CD4-positive, alpha-beta T cell (primary cell): Measurements from ENCODE around the gene DHRS4L2. TPM values are rescaled to one million over a fixed set of nuclear protein-coding genes. Genes with fewer than 3 reads are reported as not detected.
A peak's percentile ranks its signal among the peaks of the same experiment; 100 is the strongest.
"Not testable (repeated sequence)": the region's sequence is repeated elsewhere in the genome, so short reads cannot be mapped to it uniquely, and the experiment has no call there.

ENCODE experiments used
- ATAC-seq: fragments of 200-7000 bp; cut with Tn5 transposase; one replicate; pipeline ENCODE4 v1.10.0; 2022; ENCODE audit warnings: mild to moderate bottlenecking; ENCODE audit not compliant: poor library complexity
- CTCF ChIA-PET: fragments of 350-600 bp; sonication (Branson Sonifier 250); formaldehyde crosslinking; loops from one replicate; lab custom pipeline; 2021; ENCODE audit warnings: antibody characterized with exemption, inconsistent platforms; lab: Charles Lee
- POLR2A ChIA-PET: fragments of 350-600 bp; sonication (Branson Sonifier 250); formaldehyde crosslinking; loops from one replicate; lab custom pipeline; 2021; ENCODE audit warnings: antibody characterized with exemption, inconsistent platforms; lab: Charles Lee
- DNase-seq, 14 experiments: peaks; one replicate each; pipeline ENCODE4 v3.0.0-alpha.2; 2013 to 2020; ENCODE audit warnings: mixed read lengths in 2 of 14
- H3K27ac ChIP-seq, 2 donors: one replicate each; pipeline versions ENCODE4 v1.5.1 to v1.7.0; 2013; ENCODE audit warnings: low read length in 2 of 2, low read depth in 1 of 2, mild to moderate bottlenecking in 1 of 2
- H3K27me3 ChIP-seq, 2 experiments: 1 replicate in 1 of 2; 2 replicates in 1 of 2; pipeline versions ENCODE4 v1.6.1 to v1.7.0; 2013; ENCODE audit warnings: low read length in 2 of 2, control low read depth in 1 of 2, mild to moderate bottlenecking in 1 of 2, moderate library complexity in 1 of 2; ENCODE audit not compliant: insufficient read depth in 2 of 2, control insufficient read depth in 1 of 2
- H3K36me3 ChIP-seq: one replicate; pipeline ENCODE4 v1.6.1; 2013; ENCODE audit warnings: low read length, control low read depth; ENCODE audit not compliant: insufficient read depth
- H3K4me1 ChIP-seq: one replicate; pipeline ENCODE4 v1.6.1; 2013; ENCODE audit warnings: low read length, control low read depth; ENCODE audit not compliant: insufficient read depth
- H3K4me3 ChIP-seq: one replicate; pipeline ENCODE4 v1.5.1; 2013; ENCODE audit warnings: mild to moderate bottlenecking, low read length, moderate library complexity
- H3K9me3 ChIP-seq, 2 experiments: 1 replicate in 1 of 2; 2 replicates in 1 of 2; pipeline versions ENCODE4 v1.6.1 to v1.7.0; 2013; ENCODE audit warnings: low read length in 2 of 2, mild to moderate bottlenecking in 2 of 2, control low read depth in 1 of 2, moderate library complexity in 1 of 2; ENCODE audit not compliant: control insufficient read depth in 1 of 2, insufficient read depth in 1 of 2
- H3K27ac Mint-ChIP-seq: one replicate; pipeline ENCODE4 v1.8.0; 2020; ENCODE audit warnings: mixed read lengths
- H3K27me3 Mint-ChIP-seq: one replicate; pipeline ENCODE4 v1.8.0; 2021; ENCODE audit warnings: mixed read lengths
- H3K36me3 Mint-ChIP-seq: one replicate; pipeline ENCODE4 v1.8.0; 2021; ENCODE audit warnings: low read depth, mixed read lengths
- H3K4me1 Mint-ChIP-seq: one replicate; pipeline ENCODE4 v1.8.0; 2021; ENCODE audit warnings: low read depth, mixed read lengths
- H3K4me3 Mint-ChIP-seq: one replicate; pipeline ENCODE4 v1.8.0; 2020; ENCODE audit warnings: mild to moderate bottlenecking, mixed read lengths
- H3K9me3 Mint-ChIP-seq: one replicate; pipeline ENCODE4 v1.8.0; 2020; ENCODE audit warnings: mixed read lengths
- intact Hi-C, 2 experiments: fragments of 100-400 bp; cut with DNase I in 1 of 2; cut with micrococcal nuclease in 1 of 2; formaldehyde crosslinking; loops; one replicate each; pipeline versions ENCODE4 v1.15.1 to v1.9.0; 2023 to 2025; cut with DNase I, micrococcal nuclease
- total RNA-seq, 174 experiments: library from RNA in 2 of 174; stranded (reverse) in 2 of 174; gene quantifications; one replicate each; pipeline ENCODE4 v1.2.3 and lab custom pipeline; 2021 to 2026

DHRS4L2 gene
- total RNA-seq, 2 experiments from 2014 or later, result 8.3 to 8.7 TPM

GRCh38 chr14:23960899-23961298, 27.8 kb upstream of the DHRS4L2 start:
- H3K4me1 Mint-ChIP-seq, H3K4me3 Mint-ChIP-seq, DNase-seq, H3K36me3 ChIP-seq, H3K9me3 ChIP-seq, CTCF ChIA-PET, H3K27me3 Mint-ChIP-seq, H3K9me3 Mint-ChIP-seq, H3K4me3 ChIP-seq, H3K27ac ChIP-seq, intact Hi-C loops, ATAC-seq, POLR2A ChIA-PET, H3K36me3 Mint-ChIP-seq, H3K27me3 ChIP-seq, H3K4me1 ChIP-seq, H3K27ac Mint-ChIP-seq: not testable (repeated sequence)

DNA sequence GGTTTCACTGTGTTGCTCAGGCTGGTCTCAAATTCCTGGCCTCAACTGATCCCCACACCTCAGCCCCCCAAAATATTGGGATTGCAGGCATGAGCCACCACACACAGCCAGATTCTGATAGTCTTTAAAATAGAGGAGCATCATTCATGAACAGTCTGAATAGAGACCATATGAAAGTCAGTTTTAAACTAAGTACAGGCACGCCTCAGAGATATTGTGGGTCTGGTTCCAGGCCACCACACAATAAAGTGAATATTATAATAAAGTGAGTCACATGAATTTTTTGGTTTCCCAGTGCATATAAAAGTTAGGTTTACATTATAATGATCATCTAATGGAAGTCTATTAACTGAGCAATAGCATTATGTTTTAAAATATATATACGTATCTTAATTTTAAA, 27.0 kb upstream of the DHRS4L2 start:
- H3K4me3 Mint-ChIP-seq, ATAC-seq, POLR2A ChIA-PET, H3K9me3 Mint-ChIP-seq, DNase-seq, intact Hi-C loops, H3K27me3 ChIP-seq, H3K27ac Mint-ChIP-seq, H3K4me1 Mint-ChIP-seq, H3K4me1 ChIP-seq, H3K36me3 Mint-ChIP-seq, H3K36me3 ChIP-seq, H3K9me3 ChIP-seq, H3K27me3 Mint-ChIP-seq, H3K4me3 ChIP-seq, CTCF ChIA-PET, H3K27ac ChIP-seq: not testable (repeated sequence)

GRCh38 chr14:23969130-23969480, 19.6 kb upstream of the DHRS4L2 start:
- H3K36me3 ChIP-seq, H3K27ac Mint-ChIP-seq, H3K4me1 ChIP-seq, H3K27me3 Mint-ChIP-seq, CTCF ChIA-PET, H3K27me3 ChIP-seq, H3K9me3 ChIP-seq, H3K4me3 ChIP-seq, H3K4me3 Mint-ChIP-seq, H3K4me1 Mint-ChIP-seq, H3K9me3 Mint-ChIP-seq, H3K27ac ChIP-seq, H3K36me3 Mint-ChIP-seq, POLR2A ChIA-PET, ATAC-seq, DNase-seq, intact Hi-C loops: not testable (repeated sequence)

GRCh38 chr14:23969481-23970282, 19.0 kb upstream of the DHRS4L2 start:
- H3K4me3 ChIP-seq, result peak overlapping the region; percentile 35
- peak in 13 of 14 experiments; percentile 33 to 67 (median 55) for DNase-seq
- H3K27ac Mint-ChIP-seq, H3K27me3 Mint-ChIP-seq, H3K27ac ChIP-seq, H3K4me1 ChIP-seq, H3K4me3 Mint-ChIP-seq, H3K36me3 Mint-ChIP-seq, H3K27me3 ChIP-seq, H3K4me1 Mint-ChIP-seq, H3K36me3 ChIP-seq, POLR2A ChIA-PET, H3K9me3 Mint-ChIP-seq, H3K9me3 ChIP-seq, CTCF ChIA-PET: not testable (repeated sequence)
- intact Hi-C loops, result loop anchor here (10.0 kb wide), 2 partner anchors 125 to 325 kb away; partner anchors contain the start of genes DHRS1 (in 1 of the 2), NOP9 (in 1 of the 2) and PCK2 (in 1 of the 2)
- peak; percentile 80 for ATAC-seq

GRCh38 chr14:23970283-23970659, 18.5 kb upstream of the DHRS4L2 start:
- DNase-seq, H3K4me3 Mint-ChIP-seq, H3K27me3 Mint-ChIP-seq, H3K27ac Mint-ChIP-seq, H3K9me3 ChIP-seq, H3K9me3 Mint-ChIP-seq, H3K36me3 ChIP-seq, H3K4me1 ChIP-seq, POLR2A ChIA-PET, H3K36me3 Mint-ChIP-seq, H3K27me3 ChIP-seq, H3K4me1 Mint-ChIP-seq, H3K27ac ChIP-seq, CTCF ChIA-PET: not testable (repeated sequence)
- peak; percentile 71 for ATAC-seq
- intact Hi-C loops, result loop anchor here (10.0 kb wide), 2 partner anchors 125 to 325 kb away; partner anchors contain the start of genes DHRS1 (in 1 of the 2), NOP9 (in 1 of the 2) and PCK2 (in 1 of the 2)
- H3K4me3 ChIP-seq, result peak overlapping the region; percentile 35

DNA sequence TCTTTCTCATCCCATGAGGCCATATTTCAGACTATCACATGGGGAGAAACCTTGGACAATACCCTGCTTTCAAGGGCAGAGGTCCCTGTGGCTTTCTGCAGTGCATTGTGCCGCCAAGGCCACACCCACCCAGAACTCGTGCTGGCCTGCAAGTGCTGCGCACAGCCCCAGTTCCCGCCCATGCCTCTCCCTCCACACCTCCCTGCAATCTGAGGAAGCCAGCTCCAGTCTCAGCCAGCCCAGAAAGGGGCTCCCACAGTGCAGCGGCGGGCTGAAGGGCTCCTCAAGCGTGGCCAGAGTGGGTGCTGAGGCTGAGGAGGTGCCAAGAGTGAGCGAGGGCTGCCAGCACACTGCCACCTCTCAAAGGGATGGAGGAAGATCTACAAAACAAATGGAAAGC, 15.6 kb upstream of the DHRS4L2 start:
- ATAC-seq, H3K4me1 ChIP-seq, H3K27me3 ChIP-seq, H3K27ac ChIP-seq, H3K4me3 Mint-ChIP-seq, H3K27me3 Mint-ChIP-seq, H3K4me3 ChIP-seq, H3K4me1 Mint-ChIP-seq, CTCF ChIA-PET, H3K36me3 ChIP-seq, H3K27ac Mint-ChIP-seq, H3K36me3 Mint-ChIP-seq, H3K9me3 Mint-ChIP-seq, DNase-seq, H3K9me3 ChIP-seq: not testable (repeated sequence)
- intact Hi-C loops, result loop anchor here (10.0 kb wide), 2 partner anchors 122 to 322 kb away; partner anchors contain the start of genes DHRS1 (in 1 of the 2), NOP9 (in 1 of the 2) and PCK2 (in 1 of the 2)
- POLR2A ChIA-PET, result interaction anchor here (1.3 kb wide), 1 partner anchor 44 kb away, joined by 5 read pairs; no protein-coding TSS in a partner anchor

DNA sequence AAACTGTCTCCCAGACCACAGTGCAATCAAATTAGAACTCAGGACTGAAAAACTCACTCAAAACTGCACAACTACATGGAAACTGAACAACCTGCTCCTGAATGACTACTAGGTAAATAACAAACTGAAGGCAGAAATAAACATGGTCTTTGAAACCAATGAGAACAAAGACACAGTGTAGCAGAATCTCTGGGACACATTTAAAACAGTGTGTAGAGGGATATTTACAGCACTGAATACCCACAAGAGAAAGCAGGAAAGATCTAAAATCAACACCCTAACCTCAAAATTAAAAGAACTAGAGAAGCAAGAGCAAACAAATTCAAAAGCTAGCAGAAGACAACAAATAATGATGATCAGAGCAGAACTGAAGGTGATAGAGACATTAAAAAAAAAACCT, 14.7 kb upstream of the DHRS4L2 start:
- POLR2A ChIA-PET, result interaction anchor here (1.3 kb wide), 1 partner anchor 43 kb away, joined by 5 read pairs; no protein-coding TSS in a partner anchor
- intact Hi-C loops, result loop anchor here (1.0 to 10.0 kb wide), 3 partner anchors 40 to 321 kb away; partner anchors contain the start of genes DHRS1 (in 1 of the 2), NOP9 (in 1 of the 2) and PCK2 (in 1 of the 2)
- not testable (repeated sequence) for H3K9me3 ChIP-seq, H3K4me3 Mint-ChIP-seq, H3K4me3 ChIP-seq, H3K27ac ChIP-seq, H3K36me3 Mint-ChIP-seq, H3K4me1 Mint-ChIP-seq, H3K4me1 ChIP-seq, H3K9me3 Mint-ChIP-seq, H3K36me3 ChIP-seq, DNase-seq, ATAC-seq, H3K27me3 Mint-ChIP-seq, H3K27me3 ChIP-seq, H3K27ac Mint-ChIP-seq
- CTCF ChIA-PET, result interaction anchor here (1.3 to 1.5 kb wide), 2 partner anchors 117 to 135 kb away, joined by 3 to 4 read pairs; no protein-coding TSS in a partner anchor
